HCT116 (cell line): Measurements from ENCODE around the gene PHACTR1. TPM values are rescaled to one million over a fixed set of nuclear protein-coding genes. Genes with fewer than 3 reads are reported as not detected.

Experiments used
- ATAC-seq: fragments of 200-7000 bp; cut with Tn5 transposase; 2 replicates; pipeline ENCODE4 v1.9.1; 2020; ENCODE audit warnings: mild to moderate bottlenecking, moderate library complexity
- BruUV-seq: library from RNA; stranded (reverse); fragments of 400-500 nt; replicated peaks from 2 replicates; lab custom pipeline; 2021; lab: Mats Ljungman, UMichigan
- CTCF ChIA-PET: fragments of 300-600 bp; sonication (Branson Sonifier 250); formaldehyde crosslinking; loops from one replicate; lab custom pipeline; 2021; ENCODE audit warnings: antibody characterized with exemption; lab: Charles Lee
- POLR2A ChIA-PET: fragments of 300-600, 350-600 bp; sonication (Branson Sonifier 250); formaldehyde crosslinking; loops from one replicate; lab custom pipeline; 2021; ENCODE audit warnings: antibody characterized with exemption; lab: Charles Lee
- RAD21 ChIA-PET, 2 experiments: fragments of 300-600 bp; sonication (Branson Sonifier 250); formaldehyde crosslinking; loops; one replicate each; lab custom pipeline; 2023; ENCODE audit warnings: low total read pairs in 2 of 2; ENCODE audit not compliant: uncharacterized antibody in 2 of 2, unreplicated experiment in 2 of 2, low non-redundant PET in 1 of 2; lab: Charles Lee
- DNase-seq: peaks from one replicate; pipeline ENCODE4 v3.0.0-alpha.2; 2010; ENCODE audit warnings: low read depth, low spot score
- H2AFZ ChIP-seq: fragments of 200-600 bp; shearing (Covaris generic), sonication (generic); 2 replicates; pipeline ENCODE4 v1.6.1; 2017; ENCODE audit warnings: low read depth, mixed run types, mixed read lengths, antibody characterized with exemption, low read length; ENCODE audit not compliant: poor library complexity, severe bottlenecking
- H3K27ac ChIP-seq: 2 replicates; pipeline ENCODE4 v1.5.1; 2012; ENCODE audit warnings: low read depth, low read length
- H3K27me3 ChIP-seq: fragments of 200-600 bp; sonication (generic); 2 replicates; pipeline ENCODE4 v1.6.1; 2016; ENCODE audit warnings: mixed run types, low read length, mixed read lengths; ENCODE audit not compliant: insufficient read depth
- H3K36me3 ChIP-seq, 2 experiments: fragments of 200-500 bp in 1 of 2; fragments of 200-600 bp in 1 of 2; sonication (Bioruptor generic) in 1 of 2; sonication (generic) in 1 of 2; 2 replicates each; pipeline versions ENCODE4 v1.5.1 to v1.6.1; 2014 to 2016; ENCODE audit warnings: low read length in 2 of 2, inconsistent platforms in 1 of 2, mixed read lengths in 1 of 2, mixed run types in 1 of 2; ENCODE audit not compliant: insufficient read depth in 2 of 2, control insufficient read depth in 1 of 2
- H3K4me1 ChIP-seq, 2 experiments: fragments of 200-600 bp in 1 of 2; sonication (generic) in 1 of 2; 2 replicates each; pipeline versions ENCODE4 v1.5.1 to v1.6.1; 2012 to 2017; ENCODE audit warnings: low read length in 2 of 2, inconsistent platforms in 1 of 2, mild to moderate bottlenecking in 1 of 2, mixed read lengths in 1 of 2, mixed run types in 1 of 2, moderate library complexity in 1 of 2; ENCODE audit not compliant: insufficient read depth in 2 of 2, control insufficient read depth in 1 of 2
- H3K4me2 ChIP-seq: fragments of 200-600 bp; sonication (generic); 2 replicates; pipeline ENCODE4 v1.6.1; 2017; ENCODE audit warnings: mixed run types, low read length, mixed read lengths
- H3K4me3 ChIP-seq, 2 experiments: fragments of 200-600 bp in 1 of 2; sonication (generic) in 1 of 2; replicated peaks in 1 of 2; 2 replicates each; pipeline ENCODE4 v1.5.1; 2011 to 2016; ENCODE audit warnings: low read length in 2 of 2, control low read depth in 1 of 2, low read depth in 1 of 2, mild to moderate bottlenecking in 1 of 2, mixed read lengths in 1 of 2, mixed run types in 1 of 2
- H3K79me2 ChIP-seq: fragments of 200-600 bp; sonication (generic); 2 replicates; pipeline ENCODE4 v1.6.1; 2017; ENCODE audit warnings: mild to moderate bottlenecking, mixed run types, low read length, moderate library complexity, mixed read lengths; ENCODE audit not compliant: insufficient read depth
- H3K9ac ChIP-seq: fragments of 200-600 bp; sonication (generic); 2 replicates; pipeline ENCODE4 v1.6.1; 2016; ENCODE audit warnings: low read length, mixed read lengths
- H3K9me2 ChIP-seq: fragments of 200-600 bp; sonication (generic), shearing (Covaris generic); 2 replicates; pipeline ENCODE4 v1.6.1; 2017; ENCODE audit warnings: mixed run types, mild to moderate bottlenecking, moderate library complexity; ENCODE audit not compliant: insufficient read depth
- H3K9me3 ChIP-seq, 2 experiments: fragments of 200-500 bp in 1 of 2; fragments of 200-600 bp in 1 of 2; sonication (Bioruptor generic) in 1 of 2; sonication (generic) in 1 of 2; 2 replicates each; pipeline ENCODE4 v1.6.1; 2014 to 2017; ENCODE audit warnings: low read length in 2 of 2, mixed read lengths in 2 of 2, inconsistent platforms in 1 of 2, low read depth in 1 of 2, mild to moderate bottlenecking in 1 of 2, mixed run types in 1 of 2, moderate library complexity in 1 of 2; ENCODE audit not compliant: control insufficient read depth in 1 of 2, insufficient read depth in 1 of 2
- H4K20me1 ChIP-seq: fragments of 200-600 bp; sonication (generic), shearing (Covaris generic); 2 replicates; pipeline ENCODE4 v1.6.1; 2017; ENCODE audit warnings: mixed run types, mild to moderate bottlenecking, moderate library complexity; ENCODE audit not compliant: insufficient read depth
- ATF3 ChIP-seq: IDR thresholded peaks from 2 replicates; pipeline ENCODE4 v1.6.1; 2012
- POLR2A ChIP-seq: IDR thresholded peaks from 2 replicates; pipeline ENCODE4 v1.7.0; 2011; ENCODE audit warnings: borderline replicate concordance; ENCODE audit not compliant: insufficient read depth, insufficient read length; ENCODE audit errors: extremely low read depth
- intact Hi-C: fragments of 100-400 bp; cut with micrococcal nuclease; formaldehyde crosslinking; loops from 2 replicates; pipeline ENCODE4 v1.10.0; 2022
- total RNA-seq: library from RNA; stranded (reverse); gene quantifications from one replicate; pipeline ENCODE4 v1.2.1, GENCODE V29; 2021; ENCODE audit not compliant: unreplicated experiment

Gene PHACTR1
- total RNA-seq, 1 experiment from 2014 or later, result 0.17 TPM

- Histone ChIP-seq H3K4me2 (no peak overlapping the region), H4K20me1 (no peaks in the 10 kb centered on the region), H3K79me2 (no peaks in the 10 kb centered on the region), H3K9me2 (no peaks in the 10 kb centered on the region), H3K9ac (no peak overlapping the region), H3K4me3 (no peak overlapping the region), H3K27me3 (peaks cover 38% of the 10 kb centered on the region; the same call in 1 of the 2 replicates), H3K4me1 (no peaks in the 10 kb centered on the region), H3K9me3 (no peaks in the 10 kb centered on the region), H3K27ac (no peak overlapping the region), H3K36me3 (no peaks in the 10 kb centered on the region), H2AFZ (no peak overlapping the region)
- CTCF ChIA-PET, result no interaction called here
- RAD21 ChIA-PET, result no interaction called here
- intact Hi-C loops, result no loop called here
- no peak for TF ChIP-seq ATF3
- ATAC-seq (no peak), DNase-seq (no peak)
- POLR2A ChIA-PET, result no interaction called here
- no TSS peak for BruUV-seq
Observed at GRCh38 chr6:12882761-12883290, 166.3 kb downstream of the PHACTR1 start.

DNA sequence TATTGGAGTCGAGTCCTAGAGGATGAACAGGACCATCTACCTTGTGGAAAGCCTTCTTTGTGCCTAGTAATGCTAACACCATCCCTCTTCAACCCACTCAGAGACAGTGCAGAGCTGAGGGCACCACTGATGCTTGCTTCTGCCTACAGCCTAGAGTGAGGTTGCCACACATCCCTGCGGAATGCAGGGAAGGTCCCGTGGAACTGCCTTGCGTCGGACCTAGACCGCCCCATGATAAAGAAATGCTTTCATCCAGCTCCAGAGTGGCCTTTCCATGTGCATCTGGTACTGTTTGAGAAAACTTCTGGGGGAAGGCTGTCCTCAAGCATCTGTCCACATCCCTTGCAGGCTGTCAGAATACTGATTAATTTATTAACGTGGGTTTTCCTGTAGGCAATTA lies 168.4 kb downstream of the PHACTR1 start:
- POLR2A ChIA-PET, result no interaction called here
- H2AFZ ChIP-seq, result no peak overlapping the region
- H3K4me2 ChIP-seq, result no peak overlapping the region
- H3K4me1 ChIP-seq, result no peaks in the 10 kb centered on the region
- DNase-seq, result no peak
- H3K27me3 ChIP-seq, result peaks cover 29% of the 10 kb centered on the region; the same call in 1 of the 2 replicates
- intact Hi-C loops, result no loop called here
- H3K9me2 ChIP-seq, result no peaks in the 10 kb centered on the region
- no TSS peak for BruUV-seq
- no peak overlapping the region for H3K27ac ChIP-seq
- H4K20me1 ChIP-seq, result no peaks in the 10 kb centered on the region
- no peaks in the 10 kb centered on the region for H3K79me2 ChIP-seq
- no peaks in the 10 kb centered on the region for H3K36me3 ChIP-seq
- no peak overlapping the region for H3K4me3 ChIP-seq
- CTCF ChIA-PET, result no interaction called here
- H3K9me3 ChIP-seq, result no peaks in the 10 kb centered on the region
- no peak overlapping the region for H3K9ac ChIP-seq
- RAD21 ChIA-PET, result no interaction called here
- no peak for ATAC-seq
- TF ChIP-seq POLR2A, result no peak
